Measurements from ENCODE around the gene RBM15B.
"Not testable (repeated sequence)": the region's sequence is repeated elsewhere in the genome, so short reads cannot be mapped to it uniquely, and the experiment has no call there.

Gene RBM15B

DNA sequence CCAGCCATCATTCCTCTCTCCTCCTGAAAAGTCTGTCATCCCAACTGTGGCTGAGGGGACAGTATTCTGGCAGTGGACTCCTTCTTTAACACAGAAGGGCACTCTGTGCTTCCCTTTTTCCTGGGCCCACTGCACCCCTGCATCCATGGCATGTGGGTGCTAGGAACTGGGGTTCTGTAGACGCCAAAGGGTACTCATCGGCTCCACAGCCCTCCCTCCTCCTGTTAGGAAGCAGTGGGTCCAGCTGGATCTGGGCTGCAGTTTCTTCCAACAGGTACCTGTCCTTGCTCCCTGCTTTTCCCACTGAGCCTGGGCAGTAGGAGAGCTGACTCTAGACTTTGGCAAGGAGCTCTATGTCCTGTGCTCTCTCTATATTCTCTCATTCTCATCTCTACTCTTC is 12.4 kb upstream of the RBM15B start:
- no peak for DNase-seq

DNA sequence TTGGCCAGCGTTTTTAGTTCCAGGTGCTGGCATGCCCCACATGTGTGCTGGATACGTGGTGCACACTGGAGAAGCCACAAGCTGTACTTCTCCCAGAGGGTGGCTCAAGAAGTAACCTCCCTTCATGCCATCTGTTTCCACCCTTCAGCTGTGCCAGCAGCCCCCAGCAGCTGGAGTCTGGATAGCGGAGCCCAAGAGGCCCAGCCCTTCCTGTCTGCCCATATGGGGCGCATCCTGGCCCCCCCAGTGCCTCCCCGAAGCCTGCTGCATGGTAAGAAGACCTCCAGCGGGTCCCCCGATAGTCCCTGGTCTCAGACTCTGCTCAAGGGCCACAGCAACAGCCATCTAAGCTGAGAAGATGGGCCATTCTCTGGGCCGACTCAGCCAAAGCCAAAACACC is 11.8 kb upstream of the RBM15B start:
- DNase-seq: no peak

DNA sequence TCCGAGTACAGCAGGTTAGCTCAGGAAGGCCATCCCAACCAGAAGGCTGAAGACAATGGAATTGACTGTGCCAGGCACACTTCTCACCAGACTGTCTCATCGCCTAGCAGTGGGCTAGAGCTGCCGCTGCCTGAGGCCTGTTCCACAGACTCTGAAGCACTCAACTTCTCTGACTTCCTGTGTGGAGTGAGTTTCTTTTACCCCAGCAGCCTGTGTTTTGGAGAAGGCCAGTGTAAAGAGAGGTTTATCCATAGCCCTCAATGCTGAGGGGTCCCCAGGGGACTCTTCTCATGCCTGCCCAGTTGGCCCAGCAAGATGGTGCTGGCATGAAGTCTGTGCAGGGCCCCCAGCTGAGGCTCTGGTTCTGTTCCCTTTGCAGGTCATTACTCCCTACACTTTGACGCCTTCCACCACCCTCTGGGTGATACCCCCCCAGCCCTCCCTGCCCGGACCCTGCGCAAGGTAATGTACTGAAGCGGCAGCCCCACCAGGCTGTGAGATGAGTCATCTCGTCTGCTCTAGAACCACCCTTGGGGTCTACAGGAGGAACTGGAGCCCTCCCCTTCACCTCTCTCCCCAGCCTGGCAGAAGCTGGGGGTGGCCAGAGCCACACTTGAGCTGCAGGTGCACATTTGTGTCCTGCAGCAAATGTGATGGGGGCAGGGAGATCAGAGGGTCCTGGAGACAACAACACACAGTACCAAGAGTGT is 11.2 kb upstream of the RBM15B start:
- no peak for DNase-seq

DNA sequence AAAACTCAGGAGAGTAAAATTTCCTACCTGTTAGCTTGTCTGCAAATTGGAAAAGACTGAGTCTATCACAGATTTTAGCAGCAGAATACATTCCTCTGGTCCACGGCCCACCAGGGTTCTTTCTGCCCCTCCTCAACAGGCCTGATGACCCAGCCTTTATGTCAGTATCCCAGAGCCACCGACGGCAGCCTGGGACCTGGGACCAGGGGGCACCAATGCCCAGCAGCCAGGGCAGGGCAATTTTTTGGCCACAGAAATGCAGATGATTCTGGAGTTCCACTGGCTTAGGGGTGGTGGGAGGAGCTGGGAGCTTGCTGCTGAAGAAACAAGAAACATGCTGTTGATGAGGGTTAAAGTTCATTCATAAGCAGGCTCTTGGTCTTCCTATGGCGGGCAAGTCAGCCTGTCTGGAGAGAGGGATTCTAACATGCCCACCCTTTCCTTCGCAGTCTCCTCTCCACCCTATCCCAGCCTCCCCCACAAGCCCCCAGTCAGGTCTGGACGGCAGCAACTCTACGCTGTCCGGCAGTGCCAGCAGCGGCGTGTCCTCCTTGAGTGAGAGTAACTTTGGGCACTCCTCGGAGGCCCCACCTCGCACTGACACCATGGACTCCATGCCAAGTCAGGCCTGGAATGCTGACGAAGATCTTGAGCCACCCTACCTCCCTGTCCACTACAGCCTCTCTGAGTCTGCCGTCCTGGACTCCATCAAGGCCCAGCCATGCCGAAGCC is 10.3 kb upstream of the RBM15B start:
- no peak for DNase-seq

DNA sequence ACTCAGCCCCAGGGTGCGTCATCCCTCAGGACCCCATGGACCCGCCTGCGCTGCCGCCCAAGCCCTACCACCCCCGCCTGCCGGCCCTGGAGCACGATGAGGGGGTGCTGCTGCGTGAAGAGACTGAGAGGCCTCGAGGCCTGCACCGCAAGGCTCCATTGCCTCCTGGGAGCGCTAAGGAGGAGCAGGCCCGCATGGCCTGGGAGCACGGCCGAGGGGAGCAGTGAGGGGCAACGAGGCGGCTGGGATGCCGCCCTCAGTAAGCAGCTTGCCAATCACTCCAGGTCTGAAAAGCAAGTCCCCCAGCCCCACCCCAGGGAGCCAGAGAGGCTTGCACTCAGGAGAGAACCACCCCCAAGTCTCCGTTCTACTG is 9.8 kb upstream of the RBM15B start:
- DNase-seq: no peak

DNA sequence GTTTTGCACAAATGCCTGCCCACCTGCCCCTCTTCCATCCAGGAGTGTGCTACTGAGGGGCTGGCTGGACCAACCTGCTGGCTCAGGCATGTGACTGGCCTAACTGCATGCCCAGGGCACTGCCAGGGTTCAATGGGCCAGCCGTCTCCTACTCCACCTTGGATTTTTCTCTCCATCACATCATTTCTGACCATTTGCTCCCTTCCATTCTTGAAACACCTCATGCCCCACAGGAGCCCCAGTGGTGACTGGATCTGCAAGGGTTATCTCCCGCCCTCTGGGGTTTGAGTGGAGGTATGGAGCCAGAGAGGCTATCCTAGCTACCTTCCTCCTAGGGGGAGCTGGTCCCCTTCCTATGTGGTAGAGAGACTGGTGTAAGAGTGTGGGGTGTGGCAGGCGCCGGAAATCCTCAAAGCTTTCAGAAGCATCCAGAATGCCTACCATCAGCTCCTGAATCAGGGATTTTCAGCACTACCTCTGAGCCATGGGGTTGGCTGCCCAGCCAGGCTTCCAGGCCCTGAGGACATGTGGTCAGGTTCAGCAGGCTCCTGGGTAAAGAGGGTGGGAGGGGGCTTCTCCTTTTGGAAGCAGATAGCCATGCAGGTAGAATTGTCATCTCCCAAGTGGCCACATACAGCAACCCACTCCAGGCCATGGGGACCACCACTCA is 8.9 kb upstream of the RBM15B start:
- DNase-seq: no peak

DNA sequence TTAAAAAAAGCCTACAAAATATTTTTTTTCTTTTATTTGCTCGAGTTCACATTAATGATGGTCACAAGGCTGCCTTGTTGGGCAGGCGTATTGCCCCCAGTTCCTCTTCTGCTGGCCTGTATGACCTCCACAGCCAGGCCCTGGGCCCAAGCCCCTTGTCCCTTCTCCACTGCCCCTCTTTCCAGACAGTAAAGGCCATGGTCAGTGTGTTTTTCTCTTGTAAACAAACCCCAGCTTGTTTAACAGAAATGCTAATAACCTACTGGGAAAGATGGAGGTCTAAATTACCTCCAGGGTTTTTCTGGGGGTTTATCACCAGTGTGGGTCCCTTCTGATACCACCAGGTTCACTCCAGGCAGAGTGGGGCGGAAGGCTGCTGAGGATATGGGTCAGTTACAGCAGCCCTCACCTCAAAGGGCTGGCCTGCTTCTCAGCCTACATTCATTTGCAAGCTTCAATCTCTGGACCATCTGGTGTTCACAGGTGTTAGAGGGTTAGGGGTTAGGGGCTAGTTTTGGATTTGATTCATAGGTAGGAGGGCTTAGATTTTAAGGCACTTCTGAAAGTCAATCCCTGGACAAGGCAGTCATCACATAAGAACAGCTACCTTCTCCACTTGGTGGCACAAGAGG is 8.0 kb upstream of the RBM15B start:
- DNase-seq: no peak

DNA sequence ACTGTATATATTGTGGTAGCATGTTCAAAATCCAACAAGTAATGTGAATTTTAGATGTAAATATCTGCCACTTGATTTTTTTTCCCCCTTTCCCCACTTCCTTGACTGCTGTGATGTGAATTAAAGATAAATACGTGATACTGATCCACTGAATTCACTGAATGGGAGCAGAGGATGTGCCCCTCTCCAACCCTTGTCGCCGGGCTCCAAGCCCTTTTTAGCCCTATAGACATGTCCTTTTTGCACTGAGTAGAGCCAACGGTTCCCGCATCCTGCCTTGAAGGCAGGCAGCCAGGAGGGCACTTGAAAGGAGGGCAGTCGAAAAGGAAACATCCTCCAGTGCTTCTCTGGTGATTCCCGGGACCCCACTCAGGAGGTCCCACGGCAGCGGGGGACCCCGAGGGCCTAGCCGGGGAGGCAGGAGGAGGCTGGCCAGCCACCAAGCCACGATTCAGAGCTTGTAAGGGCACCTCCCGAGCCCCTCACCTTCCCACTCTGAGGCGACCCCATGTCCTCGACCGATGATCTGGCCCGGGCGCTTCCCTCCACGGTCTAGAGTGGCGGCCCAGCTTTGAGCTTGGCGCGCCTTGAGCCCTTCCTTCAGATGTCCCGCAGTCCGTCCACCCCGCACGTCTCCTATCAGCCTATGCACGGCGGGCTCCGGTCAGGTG is 6.9 kb upstream of the RBM15B start:
- peak; percentile 23 for DNase-seq

DNA sequence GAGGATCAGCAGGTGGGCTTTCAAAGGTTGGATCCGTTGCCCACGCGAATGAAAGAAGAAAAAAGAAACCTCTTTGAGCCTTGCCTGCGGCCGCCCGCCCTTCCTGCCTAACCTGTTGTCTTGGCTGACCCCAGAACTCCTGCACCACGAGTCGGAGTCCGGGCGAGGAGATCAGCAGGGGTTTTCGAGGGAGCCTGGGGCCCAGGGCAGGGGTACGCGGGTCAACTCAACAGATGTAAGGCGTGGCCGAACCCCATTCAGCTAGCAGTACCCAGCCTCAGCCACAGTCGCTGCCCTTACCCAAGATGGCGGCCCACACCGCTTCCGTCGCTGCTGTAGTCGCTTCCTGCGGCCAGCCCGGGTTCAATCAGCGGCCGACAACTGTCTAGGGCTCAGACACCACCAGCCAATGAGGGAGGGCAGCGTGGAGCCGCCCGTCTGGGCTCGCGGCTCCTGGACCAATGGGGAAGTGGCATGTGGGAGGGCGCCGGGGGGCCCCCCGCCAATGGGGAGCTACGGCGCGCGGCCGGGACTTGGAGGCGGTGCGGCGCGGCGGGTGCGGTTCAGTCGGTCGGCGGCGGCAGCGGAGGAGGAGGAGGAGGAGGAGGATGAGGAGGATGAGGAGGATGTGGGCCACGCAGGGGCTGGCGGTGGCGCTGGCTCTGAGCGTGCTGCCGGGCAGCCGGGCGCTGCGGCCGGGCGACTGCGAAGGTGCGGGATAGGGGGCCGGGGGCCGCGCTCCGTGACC is 6.2 kb upstream of the RBM15B start, which contains the start of gene MANF:
Gene MANF, plus strand, starts transcription at position 566 of the 748 bp plus-strand sequence. Its CDS starts 52 bp downstream, at position 618.
- DNase-seq: peak; percentile 98

DNA sequence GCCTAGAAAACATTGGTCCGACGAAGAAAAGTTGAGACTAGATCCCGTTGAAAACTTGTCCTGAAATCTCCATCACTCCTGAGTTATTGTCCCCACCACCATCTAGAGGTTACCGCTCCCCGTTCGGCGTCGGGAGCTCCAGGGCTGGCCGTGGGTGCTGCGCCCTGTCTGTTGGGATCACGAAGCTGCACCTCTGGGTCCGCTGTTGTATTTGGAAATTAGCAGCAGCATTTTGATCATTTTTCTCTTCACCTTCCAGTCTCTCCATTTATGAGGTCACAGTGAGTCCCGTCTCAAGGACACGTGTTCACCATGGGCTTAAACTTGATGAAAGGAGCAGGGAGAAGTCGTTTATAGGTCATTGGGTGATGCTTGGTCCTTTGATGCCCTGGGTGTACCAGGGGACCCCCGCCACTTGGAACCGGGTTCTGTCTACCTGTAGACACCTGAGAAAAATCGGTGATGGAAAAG is 5.4 kb upstream of the RBM15B start:
- DNase-seq: peak; percentile 23

DNA sequence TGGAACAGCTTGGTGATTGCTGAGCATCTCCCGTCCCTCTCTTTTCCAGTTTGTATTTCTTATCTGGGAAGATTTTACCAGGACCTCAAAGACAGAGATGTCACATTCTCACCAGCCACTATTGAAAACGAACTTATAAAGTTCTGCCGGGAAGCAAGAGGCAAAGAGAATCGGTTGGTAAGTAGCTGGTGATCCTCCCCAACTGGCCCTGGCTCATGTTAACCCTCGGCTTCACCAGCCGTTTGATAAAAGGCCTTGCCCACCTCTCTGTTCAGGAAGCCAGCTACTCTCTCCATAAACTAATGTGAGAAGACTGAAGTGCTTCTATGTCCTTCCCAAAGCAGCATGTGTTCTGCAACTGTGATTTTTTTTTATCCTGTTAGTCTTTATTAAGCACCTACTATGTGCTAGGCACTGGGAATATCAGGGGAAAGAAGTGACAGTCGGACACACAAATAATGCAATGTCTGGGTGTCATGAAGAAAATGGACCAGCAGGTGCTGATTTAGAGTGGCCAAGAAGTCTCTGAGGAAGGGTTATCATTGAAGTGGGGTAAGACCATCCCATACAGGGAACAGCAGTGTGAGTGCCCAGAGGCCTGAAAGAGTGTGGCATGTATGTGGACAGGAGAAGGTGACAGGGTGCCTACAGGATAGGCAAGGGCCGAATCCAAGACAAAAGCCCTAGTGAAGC is 4.8 kb upstream of the RBM15B start:
- no peak for DNase-seq

DNA sequence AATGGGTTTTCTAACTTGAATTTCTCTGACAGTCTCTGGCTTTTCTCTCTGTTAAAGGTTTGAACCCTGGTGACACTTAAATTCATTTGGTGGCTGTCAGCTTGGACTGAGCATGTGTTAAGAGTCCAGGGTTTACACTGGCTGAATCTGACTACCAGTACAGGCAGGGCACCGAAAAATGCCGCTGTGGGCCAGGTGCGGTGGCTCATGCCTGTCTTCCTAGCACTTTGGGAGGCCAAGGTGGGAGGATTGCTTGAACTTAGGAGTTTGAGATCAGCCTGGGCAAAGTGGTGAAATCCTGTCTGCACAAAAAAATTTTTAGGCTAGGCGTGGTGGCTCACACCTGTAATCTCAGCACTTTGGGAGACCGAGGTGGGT is 4.2 kb upstream of the RBM15B start:
- no peak for DNase-seq

DNA sequence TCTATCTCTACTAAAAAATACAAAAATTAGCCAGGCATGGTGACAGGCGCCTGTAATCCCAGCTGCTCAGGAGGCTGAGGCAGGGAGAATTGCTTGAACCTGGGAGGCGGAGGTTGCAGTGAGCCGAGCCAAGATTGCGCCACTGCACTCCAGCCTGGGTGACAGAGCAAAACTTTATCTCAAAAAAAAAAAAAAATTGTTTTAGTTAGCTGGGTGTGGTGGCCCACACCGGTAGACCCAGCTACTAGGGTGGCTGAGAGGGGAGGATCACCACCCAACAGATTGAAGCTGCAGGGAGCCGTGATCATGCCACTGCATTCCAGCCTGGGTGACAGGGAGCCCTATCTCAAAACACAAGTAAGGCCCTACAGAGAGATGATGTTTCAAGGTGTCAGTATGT is 3.8 kb upstream of the RBM15B start:
- DNase-seq: not testable (repeated sequence)

DNA sequence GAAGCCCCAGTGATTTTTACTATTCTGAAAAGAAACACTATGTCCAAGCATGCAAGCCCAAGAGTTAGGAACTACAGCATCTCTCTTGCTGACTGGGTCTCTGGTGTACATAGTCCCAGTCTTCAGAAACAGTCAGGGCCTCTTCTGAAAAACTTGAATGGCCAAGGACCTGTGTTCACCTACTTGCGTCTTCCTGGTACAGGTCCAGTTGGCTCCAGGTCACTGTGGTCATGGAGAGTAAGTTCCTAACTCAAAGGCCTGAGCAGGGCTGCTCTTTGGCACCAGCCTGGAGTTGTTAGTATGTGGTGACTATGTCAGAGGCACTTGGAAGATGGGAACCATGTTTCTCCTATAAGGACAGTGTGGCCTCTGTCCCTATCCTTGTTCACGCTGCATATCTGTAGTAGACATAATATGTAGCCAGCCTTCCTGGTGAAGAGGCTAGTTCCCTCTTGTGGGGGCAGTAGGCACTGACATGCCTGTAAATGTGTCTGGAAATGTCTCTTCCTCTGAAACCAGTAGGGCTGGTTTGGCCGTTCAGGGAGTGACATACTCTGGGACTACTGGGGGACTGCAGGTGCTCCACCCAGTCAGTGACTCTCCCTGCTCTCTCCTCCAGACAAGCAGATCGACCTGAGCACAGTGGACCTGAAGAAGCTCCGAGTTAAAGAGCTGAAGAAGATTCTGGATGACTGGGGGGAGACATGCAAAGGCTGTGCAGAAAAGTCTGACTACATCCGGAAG is 2.6 kb upstream of the RBM15B start:
- DNase-seq: peak; percentile 20

DNA sequence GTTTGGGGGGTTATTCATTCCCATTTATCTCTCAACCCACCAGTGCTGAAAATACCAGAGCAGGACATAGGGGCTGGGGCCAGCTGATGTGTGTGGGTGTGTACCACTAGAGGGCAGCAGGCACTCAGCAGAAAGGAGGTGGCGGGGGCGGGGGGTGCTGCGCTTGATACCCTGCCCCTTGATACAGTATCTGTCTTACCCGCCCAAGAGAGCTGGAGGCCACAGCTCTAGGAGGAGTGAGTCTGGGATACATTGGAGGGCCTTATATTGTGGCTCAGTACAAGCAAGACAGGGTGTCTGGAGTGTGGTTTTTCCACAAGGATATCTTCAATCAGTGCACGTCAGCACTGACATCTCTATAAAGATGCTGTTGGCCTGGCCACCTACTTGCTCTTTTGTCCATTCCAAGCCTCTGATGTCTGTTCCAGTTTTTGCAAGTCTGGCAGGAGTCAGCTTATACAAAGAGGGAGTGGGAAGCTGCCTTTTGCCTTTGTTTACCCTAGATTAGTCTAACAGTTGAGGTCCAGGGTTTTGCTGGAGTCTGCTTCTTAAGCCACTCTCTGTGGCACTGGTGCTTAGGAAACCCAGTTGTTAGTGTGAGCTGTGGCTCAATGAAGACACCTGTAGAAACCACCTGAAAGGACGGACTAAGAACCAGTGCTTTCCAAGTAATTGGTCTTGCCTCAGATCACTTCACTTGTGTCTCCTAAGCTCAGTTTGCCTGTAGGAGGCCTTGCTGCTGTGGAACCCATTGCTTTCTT is 1.5 kb upstream of the RBM15B start:
- DNase-seq: peak; percentile 46

DNA sequence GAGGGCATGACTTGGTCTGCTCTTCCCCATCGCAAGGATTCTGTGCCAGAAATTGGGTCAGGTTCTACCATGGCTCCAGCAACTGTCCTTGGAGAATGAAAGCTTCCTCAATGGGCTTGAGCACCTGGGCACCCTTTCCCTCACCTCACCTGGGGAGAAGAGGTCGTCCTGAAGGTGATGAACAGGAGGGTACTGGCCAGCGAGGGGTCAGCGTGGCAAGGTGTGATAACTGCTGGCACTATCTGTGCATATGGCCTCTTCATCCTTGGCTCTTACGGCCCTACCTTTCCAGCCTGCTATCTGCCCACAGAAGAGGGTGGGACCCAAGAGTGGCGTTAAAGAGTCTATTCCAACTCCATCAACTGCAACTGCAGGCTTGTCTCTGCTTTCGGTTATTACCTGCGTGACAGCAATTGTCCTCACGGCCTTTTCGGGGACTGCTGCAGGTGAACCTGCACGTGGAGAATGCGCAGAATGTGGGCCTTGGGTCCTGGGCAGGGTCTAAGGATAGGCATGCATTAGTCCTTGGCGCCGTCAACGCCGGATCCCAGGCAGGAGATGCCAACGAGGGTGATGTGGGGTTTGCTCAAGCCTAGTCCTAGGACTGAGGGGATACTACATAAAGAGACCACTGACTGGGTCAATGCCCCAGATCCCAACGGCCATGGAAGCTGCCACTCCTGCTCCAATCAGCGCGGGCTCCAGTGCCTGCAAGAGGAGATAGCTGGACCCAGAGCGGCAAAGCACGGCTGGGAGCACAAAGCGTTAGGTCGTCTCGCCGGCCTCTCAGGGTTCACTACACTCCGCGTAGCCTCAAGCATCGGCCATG is 625 bp upstream of the RBM15B start:
- no peak for DNase-seq

DNA sequence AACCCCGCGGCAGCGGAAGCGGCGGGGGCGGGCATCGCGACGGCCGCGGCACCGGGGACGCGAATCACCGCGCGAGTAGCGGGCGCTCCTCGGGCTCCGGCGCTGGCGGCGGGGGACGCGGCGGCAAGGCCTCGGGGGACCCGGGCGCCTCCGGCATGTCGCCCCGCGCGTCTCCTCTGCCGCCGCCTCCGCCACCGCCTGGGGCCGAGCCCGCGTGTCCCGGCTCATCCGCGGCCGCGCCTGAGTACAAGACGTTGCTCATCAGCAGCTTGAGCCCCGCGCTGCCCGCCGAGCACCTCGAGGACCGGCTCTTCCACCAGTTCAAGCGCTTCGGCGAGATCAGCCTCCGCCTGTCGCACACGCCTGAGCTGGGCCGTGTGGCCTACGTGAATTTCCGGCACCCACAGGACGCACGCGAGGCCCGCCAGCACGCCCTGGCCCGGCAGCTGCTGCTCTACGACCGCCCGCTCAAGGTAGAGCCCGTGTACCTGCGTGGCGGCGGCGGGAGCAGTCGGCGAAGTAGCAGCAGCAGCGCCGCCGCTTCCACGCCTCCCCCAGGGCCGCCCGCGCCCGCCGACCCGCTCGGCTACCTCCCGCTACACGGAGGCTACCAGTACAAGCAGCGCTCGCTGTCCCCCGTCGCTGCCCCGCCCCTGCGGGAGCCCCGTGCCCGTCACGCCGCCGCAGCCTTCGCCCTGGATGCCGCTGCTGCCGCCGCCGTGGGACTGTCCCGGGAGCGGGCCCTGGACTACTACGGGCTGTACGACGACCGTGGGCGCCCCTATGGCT is 675 bp downstream of the RBM15B start:
- peak; percentile 41 for DNase-seq
